Daoy (cell line): ENCODE measurements around the gene OSBP2. TPM values are rescaled to one million over a fixed set of nuclear protein-coding genes. Genes with fewer than 3 reads are reported as not detected.

Experiments
- DNase-seq: peaks from one replicate; pipeline ENCODE4 v3.0.0-alpha.2; 2015; ENCODE audit warnings: low read depth
- total RNA-seq: library from RNA; depleted of rRNA; stranded (reverse); fragments of >200 nt; shearing (Covaris generic); gene quantifications from 2 replicates; pipeline ENCODE4 v1.2.3, GENCODE V29; 2014; rRNA removed

Gene OSBP2, protein sequence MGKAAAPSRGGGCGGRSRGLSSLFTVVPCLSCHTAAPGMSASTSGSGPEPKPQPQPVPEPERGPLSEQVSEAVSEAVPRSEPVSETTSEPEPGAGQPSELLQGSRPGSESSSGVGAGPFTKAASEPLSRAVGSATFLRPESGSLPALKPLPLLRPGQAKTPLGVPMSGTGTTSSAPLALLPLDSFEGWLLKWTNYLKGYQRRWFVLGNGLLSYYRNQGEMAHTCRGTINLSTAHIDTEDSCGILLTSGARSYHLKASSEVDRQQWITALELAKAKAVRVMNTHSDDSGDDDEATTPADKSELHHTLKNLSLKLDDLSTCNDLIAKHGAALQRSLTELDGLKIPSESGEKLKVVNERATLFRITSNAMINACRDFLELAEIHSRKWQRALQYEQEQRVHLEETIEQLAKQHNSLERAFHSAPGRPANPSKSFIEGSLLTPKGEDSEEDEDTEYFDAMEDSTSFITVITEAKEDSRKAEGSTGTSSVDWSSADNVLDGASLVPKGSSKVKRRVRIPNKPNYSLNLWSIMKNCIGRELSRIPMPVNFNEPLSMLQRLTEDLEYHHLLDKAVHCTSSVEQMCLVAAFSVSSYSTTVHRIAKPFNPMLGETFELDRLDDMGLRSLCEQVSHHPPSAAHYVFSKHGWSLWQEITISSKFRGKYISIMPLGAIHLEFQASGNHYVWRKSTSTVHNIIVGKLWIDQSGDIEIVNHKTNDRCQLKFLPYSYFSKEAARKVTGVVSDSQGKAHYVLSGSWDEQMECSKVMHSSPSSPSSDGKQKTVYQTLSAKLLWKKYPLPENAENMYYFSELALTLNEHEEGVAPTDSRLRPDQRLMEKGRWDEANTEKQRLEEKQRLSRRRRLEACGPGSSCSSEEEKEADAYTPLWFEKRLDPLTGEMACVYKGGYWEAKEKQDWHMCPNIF
- total RNA-seq = 0.60 and 0.97 TPM in 2 replicates

- peak; percentile 35 for DNase-seq
Observed at GRCh38 chr22:30694640-30695350, at the start of gene OSBP2. OSBP2 (plus strand) TSS chr22:30694874; CDS start chr22:30694910, 36 bp downstream.

GRCh38 chr22:30646518-30647160 is 48.0 kb upstream of the OSBP2 start:
- DNase-seq = no peak

GRCh38 chr22:30647536-30647935 is 47.1 kb upstream of the OSBP2 start:
- DNase-seq = no peak

- DNase-seq = no peak
Observed at GRCh38 chr22:30648825-30649224, 45.8 kb upstream of the OSBP2 start.

DNA sequence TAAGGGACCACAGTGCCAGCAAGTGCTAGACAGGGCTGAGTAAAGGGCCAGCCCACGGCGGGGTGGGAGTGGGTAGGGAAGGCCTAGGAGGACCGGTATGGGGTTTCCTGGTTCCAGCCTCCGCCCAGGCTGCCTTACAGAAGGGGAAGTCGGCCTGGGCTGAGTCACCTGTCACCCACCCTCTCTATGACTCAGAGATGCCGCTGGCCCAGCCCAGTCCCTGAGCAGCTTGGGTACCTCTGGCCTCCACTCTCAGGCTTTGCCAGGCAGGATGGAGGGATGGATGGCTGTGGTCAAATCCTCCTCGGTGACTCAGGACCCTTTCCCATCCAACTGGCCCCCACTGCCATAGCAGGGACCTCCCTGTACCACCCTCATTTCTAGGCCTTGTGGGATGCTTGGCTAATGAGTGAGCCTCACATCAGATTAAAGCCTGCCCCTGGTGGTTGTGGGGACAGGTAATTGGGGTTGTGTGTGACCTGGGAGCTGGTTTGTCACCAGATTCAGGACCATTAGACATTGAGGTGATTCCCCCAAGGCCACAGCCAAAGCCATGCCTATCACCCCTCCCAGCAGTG is 45.2 kb upstream of the OSBP2 start:
- DNase-seq = peak; percentile 96

DNA sequence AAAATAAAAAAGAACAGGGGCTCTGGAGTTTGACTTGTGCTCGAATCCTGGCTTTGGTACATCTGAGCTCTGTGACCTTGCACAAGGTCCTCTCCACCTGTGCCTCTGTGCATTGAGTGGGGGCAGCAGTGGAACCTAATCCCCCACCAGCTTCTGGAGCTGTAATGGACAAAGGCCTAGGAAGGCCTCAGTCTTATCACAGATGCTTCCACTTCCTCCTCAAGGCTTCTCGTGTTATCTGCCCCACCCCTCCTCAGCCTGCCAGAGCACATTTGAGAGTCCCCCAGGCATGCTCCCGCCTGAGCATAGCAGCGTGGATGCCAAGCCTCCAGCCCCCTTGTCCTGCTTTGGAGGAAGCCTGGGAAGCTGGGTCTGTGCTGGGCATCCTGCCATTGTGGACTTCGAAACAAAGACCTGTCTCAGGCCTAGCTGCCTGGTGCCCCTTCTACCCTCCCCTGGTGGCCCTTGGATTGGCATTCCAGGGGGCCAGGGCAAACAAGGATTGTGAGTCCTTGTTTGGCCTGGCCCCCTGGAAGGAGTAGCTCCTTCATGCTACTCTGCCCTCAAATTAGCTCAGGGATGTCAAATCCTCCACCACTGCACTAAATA is 44.1 kb upstream of the OSBP2 start:
- no peak for DNase-seq

GRCh38 chr22:30652852-30653251 is 41.8 kb upstream of the OSBP2 start:
- DNase-seq = no peak

- no peak for DNase-seq
Observed at GRCh38 chr22:30654361-30654760, 40.3 kb upstream of the OSBP2 start.

DNA sequence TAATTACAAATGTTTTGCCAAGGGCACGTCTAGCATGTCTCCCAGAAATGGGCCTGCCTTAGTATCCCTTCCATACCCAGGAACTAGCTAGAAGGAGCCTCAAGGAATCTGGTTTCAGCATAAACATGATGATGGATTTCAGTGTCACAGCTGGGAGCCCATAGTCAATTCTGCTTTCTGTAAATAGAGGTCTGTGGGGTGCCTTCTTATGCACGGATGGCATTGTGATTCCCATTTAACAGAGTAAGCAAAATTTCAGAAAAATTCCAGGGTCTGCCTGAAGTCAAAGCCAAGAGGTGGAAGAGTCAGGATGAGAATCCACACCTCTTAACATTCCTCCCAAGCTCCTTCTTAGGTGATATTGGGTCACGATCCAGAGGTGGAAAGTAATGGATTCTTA is 39.1 kb upstream of the OSBP2 start:
- no peak for DNase-seq

GRCh38 chr22:30662040-30662439 is 32.6 kb upstream of the OSBP2 start:
- no peak for DNase-seq

DNA sequence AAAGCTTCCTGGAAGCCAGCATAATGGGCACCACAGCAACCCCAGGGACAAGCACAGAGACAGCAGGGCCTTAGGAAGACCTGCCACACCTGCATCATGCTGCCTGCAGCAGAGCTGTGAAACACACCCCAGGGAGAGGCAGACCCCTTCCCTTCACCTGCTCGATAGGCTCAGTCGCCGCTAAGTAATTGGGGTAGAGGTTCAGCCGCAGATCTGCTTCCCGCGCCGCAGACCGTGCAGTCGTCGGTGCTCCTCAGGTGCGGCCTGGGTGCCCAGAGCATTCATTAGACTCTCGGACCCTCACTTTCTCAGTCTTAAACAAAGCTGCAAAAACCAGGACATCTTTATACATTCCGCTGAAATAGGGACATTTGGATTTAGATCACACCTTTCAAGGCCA is 29.9 kb upstream of the OSBP2 start:
- DNase-seq = no peak

DNA sequence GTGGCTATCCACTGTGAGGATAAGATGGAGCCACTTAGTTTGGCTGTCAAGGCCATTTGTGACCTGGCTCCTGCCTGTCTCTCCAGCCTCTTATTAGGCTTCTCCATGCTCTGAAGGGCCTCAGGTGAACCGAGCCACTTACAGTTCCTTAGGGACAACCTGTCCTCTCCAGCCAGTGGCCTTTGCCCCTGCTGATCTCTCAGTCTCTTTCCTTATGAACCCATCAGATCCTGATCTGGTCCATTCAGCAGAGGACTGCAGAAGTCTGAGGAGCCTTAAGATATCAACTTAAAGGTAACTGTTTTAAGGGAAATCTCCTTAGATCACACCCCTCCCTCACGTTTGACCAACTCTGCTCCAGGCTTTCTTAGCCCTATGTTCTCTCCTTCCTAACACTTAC is 29.4 kb upstream of the OSBP2 start:
- DNase-seq = no peak

GRCh38 chr22:30665786-30666185 is 28.9 kb upstream of the OSBP2 start:
- no peak for DNase-seq

- DNase-seq = no peak
Observed at GRCh38 chr22:30667107-30667493, 27.6 kb upstream of the OSBP2 start.

GRCh38 chr22:30667494-30668385 is 26.9 kb upstream of the OSBP2 start, which contains the start of gene DUSP18:
DUSP18 (minus strand) TSS chr22:30667875; CDS start chr22:30664003, 3,872 bp downstream.
- peak; percentile 96 for DNase-seq

DNA sequence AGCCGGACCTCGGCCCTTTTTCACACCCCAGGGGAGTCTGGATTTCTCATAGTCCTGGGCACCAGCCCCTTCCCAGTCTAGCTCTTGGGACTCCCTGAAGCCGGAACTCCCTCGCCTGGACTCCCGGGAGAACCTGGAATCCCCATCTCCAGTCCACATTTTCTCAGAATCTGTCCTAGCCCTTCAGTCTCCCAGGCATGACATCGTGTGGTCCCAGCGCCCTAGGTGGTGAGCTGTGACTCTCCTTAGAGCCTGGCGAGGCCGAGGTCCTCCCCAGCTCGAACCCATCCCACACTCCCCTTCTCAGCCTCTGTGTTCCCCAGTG is 26.3 kb upstream of the OSBP2 start:
- peak; percentile 17 for DNase-seq

- DNase-seq = no peak
Observed at GRCh38 chr22:30671071-30671470, 23.6 kb upstream of the OSBP2 start.

DNA sequence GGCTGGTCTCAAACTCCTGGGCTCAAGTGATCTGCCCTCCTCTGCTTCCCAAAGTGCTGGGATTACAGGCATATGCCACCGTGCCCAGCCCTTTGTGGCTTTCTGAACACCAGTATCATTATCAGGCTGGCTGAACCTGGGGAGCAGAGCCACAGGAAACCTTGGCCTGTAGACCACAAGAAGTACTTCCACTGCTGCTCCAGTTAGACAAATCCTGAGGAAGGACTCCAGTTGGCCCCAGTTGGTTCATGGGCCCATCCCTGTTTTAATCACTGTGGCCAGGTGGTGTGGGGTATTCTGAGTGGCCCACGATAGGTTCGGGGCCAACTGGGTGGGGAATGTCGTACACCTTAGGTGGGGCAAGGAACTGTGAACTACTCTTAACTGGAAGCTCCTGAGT is 21.5 kb upstream of the OSBP2 start:
- DNase-seq = no peak

DNA sequence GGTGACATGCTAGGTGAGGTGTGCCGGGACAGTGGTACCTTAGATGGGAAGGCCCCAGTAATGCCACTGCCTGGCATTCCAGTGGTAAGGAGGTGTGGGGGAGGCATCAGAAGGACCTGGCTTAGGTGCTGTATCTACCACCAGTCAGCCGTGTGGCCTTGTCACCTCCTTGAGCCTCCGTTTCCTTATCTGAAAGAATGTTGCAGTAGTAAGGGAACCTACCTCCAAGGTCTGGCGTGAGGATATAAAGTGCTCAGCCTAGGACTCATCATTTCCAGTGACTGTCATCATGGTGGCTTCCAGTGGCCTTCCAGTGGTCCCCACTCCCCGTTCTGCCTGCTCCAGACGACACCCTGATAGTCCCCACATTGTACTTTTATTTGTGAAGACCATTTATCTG is 20.2 kb upstream of the OSBP2 start:
- DNase-seq = no peak

DNA sequence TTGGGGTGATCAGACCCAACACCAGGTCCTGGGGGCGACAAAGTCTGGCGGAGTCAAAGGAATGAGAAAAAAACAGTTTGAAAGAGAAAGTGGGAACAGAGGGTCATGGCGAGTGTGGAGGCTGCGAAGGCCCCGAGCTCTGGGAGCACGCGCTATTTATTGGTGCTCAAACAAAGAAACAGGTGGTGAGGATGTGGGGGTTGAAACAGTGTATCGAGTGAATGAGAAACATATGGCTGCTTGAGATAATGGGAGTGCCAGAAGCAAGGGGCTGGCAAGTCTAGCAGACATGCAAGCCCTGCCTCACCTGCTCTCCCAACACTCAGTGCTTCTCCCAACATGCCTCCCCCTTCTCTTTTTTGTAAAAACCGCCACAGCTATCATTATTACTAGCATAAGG is 19.2 kb upstream of the OSBP2 start:
- DNase-seq = no peak
